K562 (cell line): Measurements from ENCODE around the gene UBE2E2. TPM values are rescaled to one million over a fixed set of nuclear protein-coding genes. Genes with fewer than 3 reads are reported as not detected.

ENCODE experiments used
- CHD7 ChIP-seq: fragments of 200-600 bp; sonication (generic); IDR thresholded peaks from one replicate; pipeline ENCODE4 v1.6.1; 2012; ENCODE audit warnings: mild to moderate bottlenecking, low read depth, low read length, inconsistent platforms
- MTA2 ChIP-seq: fragments of 450-650 bp; IDR thresholded peaks from 2 replicates; pipeline ENCODE4 v1.6.1; 2016; ENCODE audit warnings: low read depth
- SIN3B ChIP-seq: fragments of 450-650 bp; IDR thresholded peaks from 2 replicates; pipeline ENCODE4 v1.6.1; 2017; ENCODE audit warnings: low read depth, mild to moderate bottlenecking, moderate library complexity
- polyA plus RNA-seq, 8 experiments: library from polyadenylated mRNA; depleted of rRNA in 4 of 8; stranded (reverse) in 5 of 8; unstranded in 3 of 8; fragments of >200 nt; fragmentation: Nextera tagmentation in 2 of 8; fragmentation: Illumina TruSeq in 1 of 8; extraction: Ambion mirVana in 2 of 8; extraction: Trizol in 1 of 8; gene quantifications; 2 replicates each; pipeline versions ENCODE4 v1.2.1 to v1.2.3, GENCODE V29; 2011 to 2014; ENCODE audit warnings: inconsistent platforms in 1 of 8, missing spikeins in 1 of 8
- total RNA-seq, 7 experiments: library from RNA; depleted of rRNA in 6 of 7; stranded (reverse); fragments of >200 nt in 6 of 7; fragmentation: Illumina TruSeq in 2 of 7; extraction: Trizol in 2 of 7; gene quantifications; 2 replicates each; pipeline versions ENCODE4 v1.2.1 to v1.2.3, GENCODE V29; 2011 to 2021; ENCODE audit warnings: low replicate concordance in 1 of 7
- TF ChIP-seq, protein P1 (sequence below): fragments of 200-800 bp; sonication (Bioruptor generic); IDR thresholded peaks from 2 replicates; pipeline ENCODE4 v1.6.1; 2017; ENCODE audit warnings: missing genetic modification characterization, missing compliant biosample characterization

Gene UBE2E2
- total and polyA plus RNA-seq, 9 of the 15 experiments (the other 6 are each of a cell fraction or from before 2014, with no cell fraction given) = 0.22 to 5.1 (median 1.9) TPM

GRCh38 chr3:23324745-23325144, 121.6 kb downstream of the UBE2E2 start (continued):
- TF ChIP-seq, protein P1, sequence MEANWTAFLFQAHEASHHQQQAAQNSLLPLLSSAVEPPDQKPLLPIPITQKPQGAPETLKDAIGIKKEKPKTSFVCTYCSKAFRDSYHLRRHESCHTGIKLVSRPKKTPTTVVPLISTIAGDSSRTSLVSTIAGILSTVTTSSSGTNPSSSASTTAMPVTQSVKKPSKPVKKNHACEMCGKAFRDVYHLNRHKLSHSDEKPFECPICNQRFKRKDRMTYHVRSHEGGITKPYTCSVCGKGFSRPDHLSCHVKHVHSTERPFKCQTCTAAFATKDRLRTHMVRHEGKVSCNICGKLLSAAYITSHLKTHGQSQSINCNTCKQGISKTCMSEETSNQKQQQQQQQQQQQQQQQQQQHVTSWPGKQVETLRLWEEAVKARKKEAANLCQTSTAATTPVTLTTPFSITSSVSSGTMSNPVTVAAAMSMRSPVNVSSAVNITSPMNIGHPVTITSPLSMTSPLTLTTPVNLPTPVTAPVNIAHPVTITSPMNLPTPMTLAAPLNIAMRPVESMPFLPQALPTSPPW (CRISPR knock-in tag) = no peak
- TF ChIP-seq SIN3B (no peak), CHD7 (no peak), MTA2 (no peak)
- TF ChIP-seq, all 486 proteins: peak for 0
